ENCODE measurements around the gene DLST. TPM values are rescaled to one million over a fixed set of nuclear protein-coding genes. Genes with fewer than 3 reads are reported as not detected.

The DLST gene
- total RNA-seq, 2 experiments from 2014 or later = 74.4 to 95.7 TPM

DNA sequence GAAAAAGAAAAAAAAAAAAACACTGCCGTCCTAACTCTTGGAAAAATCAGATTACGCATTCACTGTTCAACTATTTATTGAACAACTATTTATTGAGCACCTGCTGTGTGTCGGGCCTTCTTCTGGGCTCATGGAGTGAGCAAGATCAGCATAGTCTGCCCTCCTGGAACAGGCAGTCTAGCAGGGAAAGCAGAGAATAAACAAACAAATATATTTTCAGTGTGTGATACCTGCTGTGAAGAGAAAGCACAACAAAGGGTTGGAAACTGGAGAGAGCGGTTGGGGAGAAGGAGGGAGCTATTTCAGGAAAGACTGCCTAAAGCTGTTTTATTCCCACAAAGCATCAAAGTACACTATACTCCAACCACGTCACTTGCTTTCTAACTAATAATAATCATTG is 16.6 kb upstream of the DLST start:
- TF ChIP-seq, protein P1, sequence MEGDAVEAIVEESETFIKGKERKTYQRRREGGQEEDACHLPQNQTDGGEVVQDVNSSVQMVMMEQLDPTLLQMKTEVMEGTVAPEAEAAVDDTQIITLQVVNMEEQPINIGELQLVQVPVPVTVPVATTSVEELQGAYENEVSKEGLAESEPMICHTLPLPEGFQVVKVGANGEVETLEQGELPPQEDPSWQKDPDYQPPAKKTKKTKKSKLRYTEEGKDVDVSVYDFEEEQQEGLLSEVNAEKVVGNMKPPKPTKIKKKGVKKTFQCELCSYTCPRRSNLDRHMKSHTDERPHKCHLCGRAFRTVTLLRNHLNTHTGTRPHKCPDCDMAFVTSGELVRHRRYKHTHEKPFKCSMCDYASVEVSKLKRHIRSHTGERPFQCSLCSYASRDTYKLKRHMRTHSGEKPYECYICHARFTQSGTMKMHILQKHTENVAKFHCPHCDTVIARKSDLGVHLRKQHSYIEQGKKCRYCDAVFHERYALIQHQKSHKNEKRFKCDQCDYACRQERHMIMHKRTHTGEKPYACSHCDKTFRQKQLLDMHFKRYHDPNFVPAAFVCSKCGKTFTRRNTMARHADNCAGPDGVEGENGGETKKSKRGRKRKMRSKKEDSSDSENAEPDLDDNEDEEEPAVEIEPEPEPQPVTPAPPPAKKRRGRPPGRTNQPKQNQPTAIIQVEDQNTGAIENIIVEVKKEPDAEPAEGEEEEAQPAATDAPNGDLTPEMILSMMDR (conservative IDR thresholded peaks at IDR 0.05; ENCODE audit: low read length) = no peak
- TF ChIP-seq EZH2phosphoT487 (IDR thresholded peaks at IDR 0.05; ENCODE audit: borderline replicate concordance, low read depth, low read length) = no peak
- Histone ChIP-seq H3K27ac (ENCODE audit: low read depth, low read length, poor library complexity, severe bottlenecking) (no peak overlapping the region), H3K36me3 (ENCODE audit: insufficient read depth, low read length) (no peaks in the 10 kb centered on the region), H3K9me3 (ENCODE audit: low read length) (no peaks in the 10 kb centered on the region), H2AFZ (ENCODE audit: low read length) (no peak overlapping the region), H3K4me2 (ENCODE audit: low read length) (no peak overlapping the region), H3K4me3 (ENCODE audit: low read depth, low read length, poor library complexity, severe bottlenecking) (no peak overlapping the region), H3K9me2 (ENCODE audit: insufficient read depth, low read length) (no peaks in the 10 kb centered on the region), H3K79me2 (ENCODE audit: insufficient read depth, low read depth, low read length) (no peaks in the 10 kb centered on the region), H4K20me1 (ENCODE audit: insufficient read depth, low read length) (no peaks in the 10 kb centered on the region), H3K4me1 (ENCODE audit: insufficient read depth, low read length, poor library complexity, severe bottlenecking) (no peaks in the 10 kb centered on the region)
- POLR2A ChIA-PET = interaction anchor here (0.7 to 1.1 kb wide), 2 partner anchors 8 to 10 kb away, joined by 3 to 4 read pairs; no protein-coding TSS in a partner anchor
- CTCF ChIA-PET (ENCODE audit: unreplicated experiment) = no interaction called here
- BruUV-seq (replicated peaks) = no TSS peak
- no peak for DNase-seq (ENCODE audit: low spot score)
- intact Hi-C loops (cut with micrococcal nuclease; ENCODE audit: unreplicated experiment) = loop anchor here (10.0 kb wide), 1 partner anchor 440 kb away; no protein-coding TSS in a partner anchor

GRCh38 chr14:74866708-74867389 is 14.9 kb upstream of the DLST start:
- TF ChIP-seq, protein P1 (conservative IDR thresholded peaks at IDR 0.05; ENCODE audit: low read length) = no peak
- no peak for TF ChIP-seq EZH2phosphoT487 (IDR thresholded peaks at IDR 0.05; ENCODE audit: borderline replicate concordance, low read depth, low read length)
- Histone ChIP-seq H3K79me2 (ENCODE audit: insufficient read depth, low read depth, low read length) (no peaks in the 10 kb centered on the region), H2AFZ (ENCODE audit: low read length) (no peak overlapping the region), H3K9me3 (ENCODE audit: low read length) (no peaks in the 10 kb centered on the region), H3K4me1 (ENCODE audit: insufficient read depth, low read length, poor library complexity, severe bottlenecking) (no peaks in the 10 kb centered on the region), H3K9me2 (ENCODE audit: insufficient read depth, low read length) (no peaks in the 10 kb centered on the region), H3K4me2 (ENCODE audit: low read length) (no peak overlapping the region), H3K27ac (ENCODE audit: low read depth, low read length, poor library complexity, severe bottlenecking) (no peak overlapping the region), H3K36me3 (ENCODE audit: insufficient read depth, low read length) (no peaks in the 10 kb centered on the region), H4K20me1 (ENCODE audit: insufficient read depth, low read length) (no peaks in the 10 kb centered on the region), H3K4me3 (ENCODE audit: low read depth, low read length, poor library complexity, severe bottlenecking) (no peak overlapping the region)
- ChIA-PET CTCF (ENCODE audit: unreplicated experiment) (interaction anchor here (1.4 kb wide), 1 partner anchor 38 kb away, joined by 4 read pairs; no protein-coding TSS in a partner anchor), POLR2A (interaction anchor here (0.6 to 1.6 kb wide), 3 partner anchors 25 to 435 kb away, joined by 3 to 5 read pairs (median 4); partner anchors contain the start of gene RPS6KL1)
- intact Hi-C loops (cut with micrococcal nuclease; ENCODE audit: unreplicated experiment) = loop anchor here (10.0 kb wide), 1 partner anchor 438 kb away; no protein-coding TSS in a partner anchor
- no peak for DNase-seq (ENCODE audit: low spot score)
- no TSS peak for BruUV-seq (replicated peaks)

DNA sequence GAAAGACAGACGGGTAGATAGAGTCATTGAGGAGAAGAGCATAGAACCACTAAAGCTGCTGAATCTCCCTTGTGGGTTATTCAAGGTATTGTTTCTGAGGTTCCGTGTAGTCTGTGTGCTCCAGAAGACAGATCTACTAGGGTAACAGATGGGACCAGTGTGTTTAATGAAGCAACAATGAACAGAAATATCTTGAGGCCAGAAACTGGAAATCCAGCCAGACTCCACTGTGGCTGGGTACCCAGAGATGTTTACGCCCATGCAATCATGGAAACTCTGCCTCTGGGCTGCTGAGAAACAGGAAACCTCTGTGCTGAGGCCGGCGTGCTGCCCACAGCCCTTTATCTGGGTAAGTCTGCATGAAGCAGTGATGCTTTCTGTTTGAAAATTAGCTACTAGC is 14.0 kb upstream of the DLST start:
- Histone ChIP-seq H3K4me2 (ENCODE audit: low read length) (0 out of 2 replicates have a peak overlapping the region, but pooled peaks have one; percentile 11), H3K9me2 (ENCODE audit: insufficient read depth, low read length) (no peaks in the 10 kb centered on the region), H3K4me3 (ENCODE audit: low read depth, low read length, poor library complexity, severe bottlenecking) (no peak overlapping the region), H2AFZ (ENCODE audit: low read length) (peak overlapping the region; percentile 47; the same call in 1 of the 2 replicates), H3K79me2 (ENCODE audit: insufficient read depth, low read depth, low read length) (no peaks in the 10 kb centered on the region), H4K20me1 (ENCODE audit: insufficient read depth, low read length) (no peaks in the 10 kb centered on the region), H3K36me3 (ENCODE audit: insufficient read depth, low read length) (no peaks in the 10 kb centered on the region), H3K9me3 (ENCODE audit: low read length) (no peaks in the 10 kb centered on the region), H3K27ac (ENCODE audit: low read depth, low read length, poor library complexity, severe bottlenecking) (no peak overlapping the region), H3K4me1 (ENCODE audit: insufficient read depth, low read length, poor library complexity, severe bottlenecking) (no peaks in the 10 kb centered on the region)
- ChIA-PET POLR2A (interaction anchor here (0.7 to 2.1 kb wide), 6 partner anchors 11 to 56 kb away, joined by 3 to 11 read pairs (median 4); partner anchors contain the start of gene RPS6KL1), CTCF (ENCODE audit: unreplicated experiment) (interaction anchor here (1.4 kb wide), 1 partner anchor 37 kb away, joined by 4 read pairs; no protein-coding TSS in a partner anchor)
- no TSS peak for BruUV-seq (replicated peaks)
- intact Hi-C loops (cut with micrococcal nuclease; ENCODE audit: unreplicated experiment) = loop anchor here (10.0 kb wide), 1 partner anchor 437 kb away; no protein-coding TSS in a partner anchor
- TF ChIP-seq, protein P1 (conservative IDR thresholded peaks at IDR 0.05; ENCODE audit: low read length) = no peak
- no peak for TF ChIP-seq EZH2phosphoT487 (IDR thresholded peaks at IDR 0.05; ENCODE audit: borderline replicate concordance, low read depth, low read length)
- DNase-seq (ENCODE audit: low spot score) = no peak

Data from OCI-LY7 (cell line).